Muscle layer of duodenum (tissue), 2 donors: ENCODE data around the gene COX15.
"Not testable (repeated sequence)": the region's sequence is repeated elsewhere in the genome, so short reads cannot be mapped to it uniquely, and the experiment has no call there.

Source experiments
- H3K27ac ChIP-seq: one replicate; pipeline ENCODE4 v1.7.0; 2013; ENCODE audit warnings: mild to moderate bottlenecking, low read length
- H3K27me3 ChIP-seq: one replicate; pipeline ENCODE4 v1.7.0; 2013; ENCODE audit warnings: low read depth, mild to moderate bottlenecking, control low read depth, low read length
- H3K36me3 ChIP-seq, 2 donors: one replicate each; pipeline ENCODE4 v1.7.0; 2013; ENCODE audit warnings: low read length in 2 of 2, control low read depth in 1 of 2, mild to moderate bottlenecking in 1 of 2; ENCODE audit not compliant: insufficient read depth in 2 of 2, control insufficient read depth in 1 of 2
- H3K4me1 ChIP-seq, 2 donors: one replicate each; pipeline ENCODE4 v1.7.0; 2013; ENCODE audit warnings: low read length in 2 of 2, mild to moderate bottlenecking in 2 of 2, control low read depth in 1 of 2, moderate library complexity in 1 of 2; ENCODE audit not compliant: insufficient read depth in 2 of 2, control insufficient read depth in 1 of 2
- H3K4me3 ChIP-seq, 2 donors: one replicate each; pipeline ENCODE4 v1.7.0; 2013; ENCODE audit warnings: low read length in 2 of 2, low read depth in 1 of 2, mild to moderate bottlenecking in 1 of 2
- H3K9me3 ChIP-seq, 2 donors: one replicate each; pipeline ENCODE4 v1.7.0; 2013; ENCODE audit warnings: low read length in 2 of 2, control low read depth in 1 of 2, mild to moderate bottlenecking in 1 of 2; ENCODE audit not compliant: control insufficient read depth in 1 of 2
- donor health status: healthy.

The COX15 gene

GRCh38 chr10:99740260-99740659 lies 8.3 kb upstream of the COX15 start:
- Histone ChIP-seq H3K27ac (no peak overlapping the region), H3K9me3 (peaks cover 9 to 16% of the 10 kb centered on the region in 2 donors), H3K36me3 (peaks cover 52 to 75% of the 10 kb centered on the region in 2 donors), H3K4me1 (peaks cover 0 to 4% of the 10 kb centered on the region in 2 donors), H3K27me3 (no peaks in the 10 kb centered on the region), H3K4me3 (peak overlapping the region in 1 of 2 donors; percentile 11)

DNA sequence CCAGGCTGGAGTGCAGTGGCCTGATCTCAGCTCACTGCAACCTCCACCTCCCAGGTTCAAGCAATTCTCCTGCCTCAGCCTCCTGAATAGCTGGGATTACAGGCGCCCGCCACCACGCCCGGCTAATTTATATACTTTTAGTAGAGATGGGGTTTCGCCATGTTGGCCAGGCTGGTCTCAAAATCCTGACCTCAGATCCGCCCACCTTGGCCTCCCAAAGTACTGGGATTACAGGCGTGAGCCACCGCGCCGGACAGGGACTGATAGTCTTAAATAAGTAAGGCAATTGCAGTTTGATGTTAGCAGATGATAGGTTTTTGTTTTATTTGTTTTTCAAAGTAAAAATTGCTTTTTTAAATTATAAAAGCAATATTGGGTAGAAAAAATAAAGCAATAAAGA lies 2.2 kb upstream of the COX15 start:
- not testable (repeated sequence) for H3K9me3 ChIP-seq, H3K27ac ChIP-seq, H3K27me3 ChIP-seq, H3K4me3 ChIP-seq
- Histone ChIP-seq H3K36me3 (peaks cover 9 to 16% of the 10 kb centered on the region in 2 donors), H3K4me1 (peaks cover 6 to 14% of the 10 kb centered on the region in 2 donors)

GRCh38 chr10:99733366-99733765 lies 1.4 kb upstream of the COX15 start:
- Histone ChIP-seq H3K9me3 (no peaks in the 10 kb centered on the region), H3K4me1 (peaks cover 6 to 14% of the 10 kb centered on the region in 2 donors), H3K27me3 (no peaks in the 10 kb centered on the region), H3K4me3 (peak overlapping the region in 1 of 2 donors; percentile 9), H3K27ac (no peak overlapping the region), H3K36me3 (peaks cover 9 to 13% of the 10 kb centered on the region in 2 donors)

DNA sequence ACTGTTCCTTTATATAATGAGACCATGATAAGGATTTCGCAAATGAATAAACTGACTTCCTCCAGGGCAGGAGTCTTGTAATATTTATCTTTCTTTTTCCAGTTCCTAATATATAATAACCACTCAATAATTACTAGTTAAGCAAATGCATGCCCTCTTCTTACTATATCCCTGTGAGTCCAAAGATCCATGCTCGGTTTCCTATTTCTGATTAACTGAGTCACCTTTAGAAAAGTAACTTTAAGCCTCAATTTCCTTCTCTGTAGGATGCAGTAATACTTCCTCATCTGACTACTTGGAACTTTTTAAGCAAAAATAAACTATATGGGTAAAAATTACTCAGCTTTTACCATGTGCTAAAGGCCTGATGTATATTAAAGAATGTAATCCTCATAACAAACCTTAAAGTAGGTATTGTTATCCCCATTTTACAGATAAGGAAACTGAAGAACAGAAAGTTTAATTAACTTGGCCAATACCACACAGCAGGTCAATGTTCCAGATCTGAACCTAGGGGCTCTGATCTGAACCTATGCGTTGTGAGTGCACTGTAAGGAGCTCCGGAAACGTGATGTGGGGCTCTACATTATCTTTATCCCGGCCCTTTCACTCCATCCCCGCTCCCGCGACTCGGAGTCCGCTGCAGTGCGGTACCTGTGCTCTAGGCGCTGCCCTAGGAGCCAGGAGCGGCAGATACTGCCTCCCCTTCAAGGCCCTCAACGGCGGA lies 458 bp downstream of the COX15 start:
- Histone ChIP-seq H3K4me1 (peaks cover 6 to 14% of the 10 kb centered on the region in 2 donors), H3K9me3 (no peaks in the 10 kb centered on the region), H3K4me3 (peak overlapping the region; percentile 96 to 99), H3K27me3 (no peaks in the 10 kb centered on the region), H3K27ac (peak overlapping the region; percentile 93), H3K36me3 (peaks cover 13 to 15% of the 10 kb centered on the region in 2 donors)

DNA sequence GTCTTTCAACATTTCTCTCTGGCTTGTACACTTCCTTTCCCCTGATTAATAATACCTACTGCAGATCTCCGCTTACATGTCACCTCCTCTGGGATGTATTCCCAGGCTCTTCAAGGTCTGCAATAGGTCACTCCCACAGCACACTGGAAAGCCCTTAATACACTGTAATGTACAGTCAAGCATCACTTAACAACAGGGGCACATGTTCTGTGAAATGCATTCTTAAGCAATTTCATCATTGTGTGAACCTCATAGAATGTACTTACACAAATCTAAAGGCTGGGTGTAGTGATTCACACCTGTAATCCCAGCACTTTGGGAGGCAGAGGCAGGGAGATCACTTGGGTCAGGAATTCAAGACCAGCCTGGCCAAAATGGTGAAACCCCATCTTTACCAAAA lies 1.9 kb downstream of the COX15 start:
- Histone ChIP-seq H3K27ac (no peak overlapping the region), H3K27me3 (no peaks in the 10 kb centered on the region)

DNA sequence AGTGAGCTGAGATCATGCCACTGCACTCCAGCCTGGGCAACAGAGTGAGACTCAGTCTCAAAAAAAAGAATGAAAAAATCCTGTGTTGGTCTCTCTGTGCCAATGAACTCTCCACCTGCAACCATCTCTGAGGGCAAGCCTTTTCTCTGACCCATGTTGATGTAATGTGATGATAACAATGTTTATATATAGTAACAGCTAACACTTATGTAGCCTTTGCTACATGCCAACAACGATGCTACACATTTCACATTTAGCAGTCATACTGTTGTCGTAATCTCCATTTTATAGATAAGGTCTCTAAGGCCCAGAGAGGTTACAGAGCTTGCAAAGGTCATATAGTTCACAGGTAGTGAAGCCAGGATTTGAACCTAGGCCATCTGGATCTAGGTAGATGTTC lies 11.5 kb downstream of the COX15 start:
- Histone ChIP-seq H3K9me3 (no peaks in the 10 kb centered on the region), H3K36me3 (peaks cover 47 to 68% of the 10 kb centered on the region in 2 donors), H3K27me3 (no peaks in the 10 kb centered on the region), H3K4me3 (no peak overlapping the region), H3K27ac (no peak overlapping the region), H3K4me1 (no peaks in the 10 kb centered on the region)

More for the DNA sequence above, 1.9 kb downstream of the COX15 start:
- Histone ChIP-seq H3K4me3 (no peak overlapping the region), H3K4me1 (peaks cover 6 to 14% of the 10 kb centered on the region in 2 donors), H3K36me3 (peaks cover 20 to 26% of the 10 kb centered on the region in 2 donors), H3K9me3 (no peaks in the 10 kb centered on the region)

- Histone ChIP-seq H3K27me3 (no peaks in the 10 kb centered on the region), H3K9me3 (no peaks in the 10 kb centered on the region), H3K4me3 (no peak overlapping the region), H3K36me3 (peaks cover 26 to 66% of the 10 kb centered on the region in 2 donors), H3K4me1 (no peaks in the 10 kb centered on the region), H3K27ac (no peak overlapping the region)
These were observed 17.5 kb downstream of the COX15 start for GRCh38 chr10:99714446-99714845.

- no peaks in the 10 kb centered on the region for H3K9me3 ChIP-seq
- no peaks in the 10 kb centered on the region for H3K4me1 ChIP-seq
- H3K27ac ChIP-seq, result no peak overlapping the region
- no peak overlapping the region for H3K4me3 ChIP-seq
- H3K36me3 ChIP-seq, result peaks cover 7 to 41% of the 10 kb centered on the region in 2 donors
- H3K27me3 ChIP-seq, result no peaks in the 10 kb centered on the region
These were observed 20.7 kb downstream of the COX15 start for GRCh38 chr10:99711129-99711719.

GRCh38 chr10:99709480-99710229 lies 22.3 kb downstream of the COX15 start:
- Histone ChIP-seq H3K27ac (peak overlapping the region; percentile 37), H3K27me3 (no peaks in the 10 kb centered on the region), H3K4me1 (no peaks in the 10 kb centered on the region), H3K36me3 (peaks cover 9 to 40% of the 10 kb centered on the region in 2 donors), H3K9me3 (no peaks in the 10 kb centered on the region), H3K4me3 (no peak overlapping the region)

GRCh38 chr10:99708428-99709012 lies 23.4 kb downstream of the COX15 start:
- Histone ChIP-seq H3K4me1 (no peaks in the 10 kb centered on the region), H3K4me3 (no peak overlapping the region), H3K36me3 (peaks cover 16 to 34% of the 10 kb centered on the region in 2 donors), H3K9me3 (no peaks in the 10 kb centered on the region), H3K27me3 (no peaks in the 10 kb centered on the region), H3K27ac (peak overlapping the region; percentile 67)

- Histone ChIP-seq H3K27me3 (no peaks in the 10 kb centered on the region), H3K4me3 (no peak overlapping the region), H3K36me3 (peaks cover 40 to 60% of the 10 kb centered on the region in 2 donors)
These were observed 31.3 kb downstream of the COX15 start for GRCh38 chr10:99700649-99701048.

More at GRCh38 chr10:99700649-99701048, 31.3 kb downstream of the COX15 start:
- H3K4me1 ChIP-seq, result no peaks in the 10 kb centered on the region
- H3K27ac ChIP-seq, result no peak overlapping the region
- no peaks in the 10 kb centered on the region for H3K9me3 ChIP-seq
